Measurements from ENCODE around the gene SEMA6D. TPM values are rescaled to one million over a fixed set of nuclear protein-coding genes. Genes with fewer than 3 reads are reported as not detected.

The SEMA6D gene
- total and polyA plus RNA-seq, 12 donors, result 1.4 to 20.1 (median 11.9) TPM

GRCh38 chr15:47786371-47786770 lies 69.1 kb downstream of the SEMA6D start:
- 88 to 90% methylated on average over 4 of the region's 4 CpGs for WGBS, 2 donors
- Histone ChIP-seq H3K4me1 (no peaks in the 10 kb centered on the region), H3K36me3 (no peaks in the 10 kb centered on the region), H3K27me3 (no peaks in the 10 kb centered on the region), H3K27ac (no peak overlapping the region), H3K4me3 (no peak overlapping the region), H3K9me3 (peaks cover 0 to 9% (median 0%) of the 10 kb centered on the region in 11 donors)
- DNase-seq (no peak), ATAC-seq (no peak)
- no peak for TF ChIP-seq CTCF (IDR thresholded peaks at IDR 0.05)
- intact Hi-C loops (cut with DNase I), result no loop called here

GRCh38 chr15:47787875-47788274 lies 70.6 kb downstream of the SEMA6D start:
- intact Hi-C loops (cut with DNase I), result no loop called here
- Histone ChIP-seq H3K9me3 (peaks cover 0 to 9% (median 0%) of the 10 kb centered on the region in 11 donors), H3K4me1 (no peaks in the 10 kb centered on the region), H3K27me3 (no peaks in the 10 kb centered on the region), H3K36me3 (no peaks in the 10 kb centered on the region), H3K4me3 (no peak overlapping the region), H3K27ac (no peak overlapping the region)
- ATAC-seq (peak in 4 of 8 donors; percentile 39 to 55 (median 51)), DNase-seq (peak in 1 of 2 donors; percentile 13)
- TF ChIP-seq CTCF (IDR thresholded peaks at IDR 0.05), result no peak
- 73 to 74% methylated on average over 1 of the region's 1 CpG for WGBS, 2 donors

- no peak overlapping the region for H3K4me3 ChIP-seq
- H3K36me3 ChIP-seq, result no peaks in the 10 kb centered on the region
- DNase-seq, result no peak
- H3K27ac ChIP-seq, result no peak overlapping the region
- H3K9me3 ChIP-seq, result peaks cover 0 to 2% (median 0%) of the 10 kb centered on the region in 11 donors
- intact Hi-C loops (cut with DNase I), result no loop called here
- ATAC-seq, result no peak
- TF ChIP-seq CTCF (IDR thresholded peaks at IDR 0.05), result no peak
- peaks cover 0 to 5% (median 0%) of the 10 kb centered on the region in 9 donors for H3K4me1 ChIP-seq
- H3K27me3 ChIP-seq, result no peaks in the 10 kb centered on the region
- WGBS, 2 donors, result 82 to 85% methylated on average over 3 of the region's 3 CpGs
Observed at GRCh38 chr15:47788685-47789084, 71.4 kb downstream of the SEMA6D start.

- no peaks in the 10 kb centered on the region for H3K9me3 ChIP-seq
- H3K27ac ChIP-seq, result no peak overlapping the region
- no peak overlapping the region for H3K4me3 ChIP-seq
- WGBS, 2 donors, result 48 to 67% methylated on average over 1 of the region's 1 CpG
- H3K27me3 ChIP-seq, result no peaks in the 10 kb centered on the region
- ATAC-seq (no peak), DNase-seq (no peak)
- no peak for TF ChIP-seq CTCF (IDR thresholded peaks at IDR 0.05)
- peaks cover 0 to 24% (median 13%) of the 10 kb centered on the region in 9 donors for H3K4me1 ChIP-seq
- no peaks in the 10 kb centered on the region for H3K36me3 ChIP-seq
- intact Hi-C loops (cut with DNase I), result loop anchor here in 2 of 10 donors (10.0 kb wide), 2 partner anchors 66 to 76 kb away; partner anchors contain the start of gene SEMA6D (in 1 of the 2)
Observed at GRCh38 chr15:47791161-47791560, 73.9 kb downstream of the SEMA6D start.
